ENCODE results near the gene NPHP3. TPM values are rescaled to one million over a fixed set of nuclear protein-coding genes. Genes with fewer than 3 reads are reported as not detected.
"Not testable (repeated sequence)": the region's sequence is repeated elsewhere in the genome, so short reads cannot be mapped to it uniquely, and the experiment has no call there.

Gene NPHP3
- total RNA-seq, 1 experiment from 2014 or later: 26.5 TPM

DNA sequence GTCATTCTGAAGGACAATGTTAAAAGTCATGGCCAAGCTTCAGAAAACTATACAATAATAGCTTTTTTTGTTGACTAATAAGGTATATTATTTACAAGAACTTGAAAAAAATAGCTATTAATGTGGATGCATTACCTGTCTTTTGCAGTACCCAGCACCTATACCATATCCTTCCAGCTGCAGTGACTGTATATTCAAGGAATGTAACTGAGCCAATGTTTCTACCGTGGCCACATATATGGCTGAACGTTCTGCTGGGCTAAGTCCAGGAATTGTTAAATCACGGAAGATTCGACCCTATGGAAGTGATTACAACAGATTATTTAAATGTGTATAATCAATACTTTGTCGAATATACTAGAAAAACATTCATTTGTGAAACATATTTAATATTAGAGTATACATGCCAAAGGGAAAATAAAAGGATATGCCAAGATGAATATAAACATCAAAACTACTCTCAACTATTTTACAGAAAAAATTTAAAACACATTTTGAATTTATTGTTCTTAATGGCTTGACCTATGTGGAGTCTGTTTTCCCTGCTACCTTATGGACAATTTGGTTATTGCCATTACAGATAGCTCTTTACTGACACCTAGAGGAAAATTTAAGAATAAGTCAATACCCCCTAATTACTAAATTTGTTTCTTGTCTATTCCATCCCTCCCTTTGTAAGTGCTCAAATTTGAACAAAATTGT, 80.2 kb downstream of the NPHP3 start:
- TF ChIP-seq, protein P1, sequence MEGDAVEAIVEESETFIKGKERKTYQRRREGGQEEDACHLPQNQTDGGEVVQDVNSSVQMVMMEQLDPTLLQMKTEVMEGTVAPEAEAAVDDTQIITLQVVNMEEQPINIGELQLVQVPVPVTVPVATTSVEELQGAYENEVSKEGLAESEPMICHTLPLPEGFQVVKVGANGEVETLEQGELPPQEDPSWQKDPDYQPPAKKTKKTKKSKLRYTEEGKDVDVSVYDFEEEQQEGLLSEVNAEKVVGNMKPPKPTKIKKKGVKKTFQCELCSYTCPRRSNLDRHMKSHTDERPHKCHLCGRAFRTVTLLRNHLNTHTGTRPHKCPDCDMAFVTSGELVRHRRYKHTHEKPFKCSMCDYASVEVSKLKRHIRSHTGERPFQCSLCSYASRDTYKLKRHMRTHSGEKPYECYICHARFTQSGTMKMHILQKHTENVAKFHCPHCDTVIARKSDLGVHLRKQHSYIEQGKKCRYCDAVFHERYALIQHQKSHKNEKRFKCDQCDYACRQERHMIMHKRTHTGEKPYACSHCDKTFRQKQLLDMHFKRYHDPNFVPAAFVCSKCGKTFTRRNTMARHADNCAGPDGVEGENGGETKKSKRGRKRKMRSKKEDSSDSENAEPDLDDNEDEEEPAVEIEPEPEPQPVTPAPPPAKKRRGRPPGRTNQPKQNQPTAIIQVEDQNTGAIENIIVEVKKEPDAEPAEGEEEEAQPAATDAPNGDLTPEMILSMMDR (conservative IDR thresholded peaks at IDR 0.05): peak; percentile 82
- TF ChIP-seq EZH2 (IDR thresholded peaks at IDR 0.05; ENCODE audit: low read depth): no peak
- H4K20me1 ChIP-seq (ENCODE audit: insufficient read depth): no peaks in the 10 kb centered on the region
- no peaks in the 10 kb centered on the region for H3F3A ChIP-seq (ENCODE audit: insufficient read depth, low read depth)
- DNase-seq: peak in 1 of 2 experiments; percentile 34
- intact Hi-C loops (cut with micrococcal nuclease; ENCODE audit: unreplicated experiment): loop anchor here (1.0 to 10.0 kb wide), 3 partner anchors 106 to 387 kb away; no protein-coding TSS in a partner anchor
- no peaks in the 10 kb centered on the region for H3K27me3 ChIP-seq (ENCODE audit: insufficient read depth, low read depth)
- H3K9me3 ChIP-seq (ENCODE audit: insufficient read depth, low read depth): no peaks in the 10 kb centered on the region; the same call in 1 of the 2 replicates
- H3K4me3 ChIP-seq: no peak overlapping the region
- CTCF ChIA-PET: interaction anchor here (1.1 to 2.0 kb wide), 3 partner anchors 99 to 290 kb away, joined by 5 to 11 read pairs (median 7); no protein-coding TSS in a partner anchor
- H3K27ac ChIP-seq: no peak overlapping the region
- no peaks in the 10 kb centered on the region for H3K79me2 ChIP-seq (ENCODE audit: low read depth)
- peaks cover 10% of the 10 kb centered on the region; the same call in 1 of the 2 replicates for H3K4me1 ChIP-seq (replicated peaks; ENCODE audit: insufficient read depth)
- POLR2A ChIA-PET (ENCODE audit: unreplicated experiment): interaction anchor here (0.6 to 0.7 kb wide), 2 partner anchors 288 to 613 kb away, joined by 3 to 4 read pairs; no protein-coding TSS in a partner anchor
- H3K36me3 ChIP-seq (ENCODE audit: low read depth): no peaks in the 10 kb centered on the region
- H3K9me2 ChIP-seq (ENCODE audit: insufficient read depth): no peaks in the 10 kb centered on the region
- no peak overlapping the region for H3K4me2 ChIP-seq
- no peak overlapping the region for H2AFZ ChIP-seq
- BruUV-seq (replicated peaks): no TSS peak

DNA sequence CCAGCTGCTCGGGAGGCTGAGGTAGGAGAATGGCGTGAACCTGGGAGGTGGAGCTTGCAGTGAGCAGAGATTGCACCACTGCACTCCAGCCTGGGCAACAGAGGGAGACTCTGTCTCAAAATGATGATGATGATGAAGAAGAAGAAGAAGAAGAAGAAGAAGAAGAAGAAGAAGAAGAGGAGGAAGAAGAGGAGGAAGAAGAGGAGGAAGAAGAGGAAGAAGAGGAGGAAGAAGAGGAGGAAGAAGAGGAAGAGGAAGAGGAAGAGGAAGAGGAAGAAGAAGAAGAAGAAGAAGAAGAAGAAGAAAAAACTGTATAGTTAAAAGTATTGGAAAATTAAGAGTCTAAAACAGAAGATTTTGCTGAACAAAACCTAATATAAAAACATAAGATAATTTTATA, 80.8 kb downstream of the NPHP3 start:
- intact Hi-C loops (cut with micrococcal nuclease; ENCODE audit: unreplicated experiment): loop anchor here (10.0 kb wide), 1 partner anchor 387 kb away; no protein-coding TSS in a partner anchor
- H3K4me3 ChIP-seq; H3K36me3 ChIP-seq (ENCODE audit: low read depth); BruUV-seq (replicated peaks); H3K79me2 ChIP-seq (ENCODE audit: low read depth); H3K27me3 ChIP-seq (ENCODE audit: insufficient read depth, low read depth); H2AFZ ChIP-seq; H3K4me1 ChIP-seq (replicated peaks; ENCODE audit: insufficient read depth); H3K9me3 ChIP-seq (ENCODE audit: insufficient read depth, low read depth); H4K20me1 ChIP-seq (ENCODE audit: insufficient read depth); H3F3A ChIP-seq (ENCODE audit: insufficient read depth, low read depth); DNase-seq; H3K27ac ChIP-seq; H3K9me2 ChIP-seq (ENCODE audit: insufficient read depth); POLR2A ChIA-PET (ENCODE audit: unreplicated experiment); H3K4me2 ChIP-seq: not testable (repeated sequence)
- CTCF ChIA-PET: interaction anchor here (1.1 to 2.0 kb wide), 2 partner anchors 105 to 289 kb away, joined by 7 to 11 read pairs; no protein-coding TSS in a partner anchor

DNA sequence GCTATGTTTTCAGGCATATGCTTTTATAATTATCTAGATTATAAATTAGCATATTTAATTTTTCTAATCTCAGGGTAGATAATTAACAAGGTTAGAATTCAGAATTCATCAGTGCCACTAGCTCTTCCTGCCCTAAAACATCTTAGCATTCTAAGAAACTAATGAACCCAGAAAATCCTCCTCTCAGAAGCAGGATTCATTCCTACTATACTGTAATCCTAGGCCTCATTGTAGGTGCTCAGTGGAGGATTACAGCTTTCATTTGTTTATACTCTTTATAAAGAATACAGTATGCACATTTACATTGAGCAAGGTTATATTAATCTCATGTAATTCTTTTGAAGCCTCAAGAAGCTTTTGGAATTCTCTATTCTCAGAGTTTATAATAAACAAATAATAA, 83.5 kb downstream of the NPHP3 start:
- H3K27ac ChIP-seq: no peak overlapping the region
- H3K4me1 ChIP-seq (replicated peaks; ENCODE audit: insufficient read depth): peaks cover 10% of the 10 kb centered on the region; the same call in 1 of the 2 replicates
- no peaks in the 10 kb centered on the region for H3K9me3 ChIP-seq (ENCODE audit: insufficient read depth, low read depth)
- no peak for DNase-seq
- ChIA-PET POLR2A (ENCODE audit: unreplicated experiment) (no interaction called here), CTCF (no interaction called here)
- H4K20me1 ChIP-seq (ENCODE audit: insufficient read depth): no peaks in the 10 kb centered on the region
- H3K4me3 ChIP-seq: no peak overlapping the region
- intact Hi-C loops (cut with micrococcal nuclease; ENCODE audit: unreplicated experiment): no loop called here
- H3K9me2 ChIP-seq (ENCODE audit: insufficient read depth): no peaks in the 10 kb centered on the region
- no peaks in the 10 kb centered on the region for H3K36me3 ChIP-seq (ENCODE audit: low read depth)
- no peaks in the 10 kb centered on the region for H3K27me3 ChIP-seq (ENCODE audit: insufficient read depth, low read depth)
- no peak for TF ChIP-seq EZH2 (IDR thresholded peaks at IDR 0.05; ENCODE audit: low read depth)
- TF ChIP-seq, protein P1 (conservative IDR thresholded peaks at IDR 0.05): no peak
- no peaks in the 10 kb centered on the region for H3K79me2 ChIP-seq (ENCODE audit: low read depth)
- no peak overlapping the region for H3K4me2 ChIP-seq
- H3F3A ChIP-seq (ENCODE audit: insufficient read depth, low read depth): no peaks in the 10 kb centered on the region
- no peak overlapping the region for H2AFZ ChIP-seq
- BruUV-seq (replicated peaks): no TSS peak
